Right ventricle myocardium superior (tissue), 1 donor: ENCODE results near the gene TOMM20L. TPM values are rescaled to one million over a fixed set of nuclear protein-coding genes. Genes with fewer than 3 reads are reported as not detected.
A peak's percentile ranks its signal among the peaks of the same experiment; 100 is the strongest.
"Not testable (repeated sequence)": the region's sequence is repeated elsewhere in the genome, so short reads cannot be mapped to it uniquely, and the experiment has no call there.

ENCODE experiments used
- ATAC-seq: fragments of 200-7000 bp; cut with Tn5 transposase; one replicate; pipeline ENCODE4 v1.9.1; 2020; ENCODE audit warnings: mild to moderate bottlenecking; ENCODE audit not compliant: poor library complexity
- DNase-seq: peaks from one replicate; pipeline ENCODE4 v3.0.0-alpha.2; 2020
- intact Hi-C: fragments of 100-400 bp; cut with DNase I; formaldehyde crosslinking; loops from one replicate; pipeline ENCODE4 v1.11.2; 2022
- total RNA-seq: library from RNA; stranded (reverse); fragmentation: NEBNext Ultra II Directional; extraction: Animal tissue kit (Norgen Biotek cat#: 25700); gene quantifications from one replicate; pipeline ENCODE4 v1.2.1, GENCODE V29; 2021
- donor health status: DM: no; HTN: yes; CAD: no; lungs with severe emphysema.

TOMM20L gene
- total RNA-seq, 1 donor from 2014 or later: not detected

GRCh38 chr14:58415636-58416547 is 20.2 kb downstream of the TOMM20L start:
- ATAC-seq: no peak
- no peak for DNase-seq
- intact Hi-C loops: no loop called here

- DNase-seq, ATAC-seq, intact Hi-C loops: not testable (repeated sequence)
Observed at GRCh38 chr14:58416934-58417333, 21.2 kb downstream of the TOMM20L start.

- intact Hi-C loops: no loop called here
- DNase-seq (peak; percentile 75), ATAC-seq (peak; percentile 88)
Observed at GRCh38 chr14:58426670-58427280, 31.0 kb downstream of the TOMM20L start.

GRCh38 chr14:58427281-58428117 is 31.8 kb downstream of the TOMM20L start, which contains the start of the genes KIAA0586 and TIMM9:
TSS of gene KIAA0586 (plus strand) at chr14:58427719. CDS start at chr14:58428265, 546 bp downstream.
TSS of gene TIMM9 (minus strand) at chr14:58427531. CDS start at chr14:58411945, 15,586 bp downstream.
- intact Hi-C loops: no loop called here
- peak; percentile 96 for DNase-seq
- ATAC-seq: peak; percentile 99

GRCh38 chr14:58428118-58428683 is 32.5 kb downstream of the TOMM20L start:
- ATAC-seq (peak; percentile 41), DNase-seq (no peak)
- intact Hi-C loops: no loop called here

GRCh38 chr14:58430156-58430555 is 34.4 kb downstream of the TOMM20L start:
- DNase-seq (no peak), ATAC-seq (no peak)
- intact Hi-C loops: no loop called here

- ATAC-seq: no peak
- no peak for DNase-seq
- intact Hi-C loops: no loop called here
Observed at GRCh38 chr14:58439476-58439875, 43.7 kb downstream of the TOMM20L start.

GRCh38 chr14:58444627-58445026 is 48.9 kb downstream of the TOMM20L start:
- intact Hi-C loops: no loop called here
- no peak for DNase-seq
- no peak for ATAC-seq

- intact Hi-C loops: no loop called here
- ATAC-seq (no peak), DNase-seq (no peak)
Observed at GRCh38 chr14:58455593-58456265, 60.0 kb downstream of the TOMM20L start.

Other genes starting within 250 kb of the TOMM20L start
- gene ARMH4, start 243.7 kb upstream of the TOMM20L start, total RNA-seq: 6.2 TPM
- 68.5 TPM for gene ACTR10, start 195.8 kb upstream of the TOMM20L start, total RNA-seq
- gene PSMA3, start 151.1 kb upstream of the TOMM20L start, total RNA-seq: 162 TPM
- gene ARID4A, start 97.4 kb upstream of the TOMM20L start, total RNA-seq: 15.4 TPM
- 27.6 TPM for gene TIMM9, start 31.6 kb downstream of the TOMM20L start, total RNA-seq
- 9.8 TPM for gene KIAA0586, start 31.8 kb downstream of the TOMM20L start, total RNA-seq
- gene DACT1, start 242.0 kb downstream of the TOMM20L start, total RNA-seq: 2.4 TPM